HG03159 (cell line): ENCODE measurements around the gene NUTM2G.
"Not testable (repeated sequence)": the region's sequence is repeated elsewhere in the genome, so short reads cannot be mapped to it uniquely, and the experiment has no call there.

Experiments
- ATAC-seq: cut with Tn5 transposase; IDR thresholded peaks from one replicate; pipeline ENCODE4 v1.9.1; 2021; ENCODE audit warnings: mild to moderate bottlenecking, moderate library complexity; ENCODE audit not compliant: unreplicated experiment

The NUTM2G gene

GRCh38 chr9:96928543-96928942 is at the start of gene NUTM2G:
NUTM2G (plus strand) TSS chr9:96928843; CDS start chr9:96929025, 182 bp downstream.
- not testable (repeated sequence) for ATAC-seq

GRCh38 chr9:96883922-96884321 is 44.7 kb upstream of the NUTM2G start:
- ATAC-seq = no peak

GRCh38 chr9:96884443-96884842 is 44.2 kb upstream of the NUTM2G start:
- no peak for ATAC-seq

- ATAC-seq = no peak
Measured at GRCh38 chr9:96885424-96885823, 43.2 kb upstream of the NUTM2G start.

- no peak for ATAC-seq
Measured at GRCh38 chr9:96888591-96888990, 40.1 kb upstream of the NUTM2G start.

- ATAC-seq = no peak
Measured at GRCh38 chr9:96892131-96892530, 36.5 kb upstream of the NUTM2G start.

GRCh38 chr9:96900010-96900409 is 28.6 kb upstream of the NUTM2G start:
- ATAC-seq = not testable (repeated sequence)

GRCh38 chr9:96904947-96905722 is 23.5 kb upstream of the NUTM2G start:
- not testable (repeated sequence) for ATAC-seq

GRCh38 chr9:96908479-96908878 is 20.2 kb upstream of the NUTM2G start:
- not testable (repeated sequence) for ATAC-seq

GRCh38 chr9:96915539-96915938 is 13.1 kb upstream of the NUTM2G start:
- not testable (repeated sequence) for ATAC-seq

- ATAC-seq = not testable (repeated sequence)
Measured at GRCh38 chr9:96916531-96916930, 12.1 kb upstream of the NUTM2G start.

- not testable (repeated sequence) for ATAC-seq
Measured at GRCh38 chr9:96918550-96918949, 10.1 kb upstream of the NUTM2G start.

GRCh38 chr9:96920803-96921202 is 7.8 kb upstream of the NUTM2G start:
- ATAC-seq = not testable (repeated sequence)

GRCh38 chr9:96925587-96925986 is 3.1 kb upstream of the NUTM2G start:
- ATAC-seq = not testable (repeated sequence)

GRCh38 chr9:96931665-96932064 is 3.0 kb downstream of the NUTM2G start:
- ATAC-seq = not testable (repeated sequence)

- ATAC-seq = not testable (repeated sequence)
Measured at GRCh38 chr9:96934097-96934496, 5.5 kb downstream of the NUTM2G start.

GRCh38 chr9:96934706-96935105 is 6.1 kb downstream of the NUTM2G start:
- not testable (repeated sequence) for ATAC-seq

GRCh38 chr9:96935401-96935800 is 6.8 kb downstream of the NUTM2G start:
- not testable (repeated sequence) for ATAC-seq

- not testable (repeated sequence) for ATAC-seq
Measured at GRCh38 chr9:96937442-96937841, 8.8 kb downstream of the NUTM2G start.

- not testable (repeated sequence) for ATAC-seq
Measured at GRCh38 chr9:96938957-96939665, 10.5 kb downstream of the NUTM2G start.

- ATAC-seq = not testable (repeated sequence)
Measured at GRCh38 chr9:96940982-96941381, 12.3 kb downstream of the NUTM2G start.

- not testable (repeated sequence) for ATAC-seq
Measured at GRCh38 chr9:96941628-96942027, 13.0 kb downstream of the NUTM2G start.
